Fibroblast of villous mesenchyme (primary cell): Measurements from ENCODE around the gene CNTN6. TPM values are rescaled to one million over a fixed set of nuclear protein-coding genes. Genes with fewer than 3 reads are reported as not detected.

ENCODE experiments used
- DNase-seq: peaks from one replicate; pipeline ENCODE4 v3.0.0-alpha.2; 2010; ENCODE audit warnings: low read depth
- H3K4me3 ChIP-seq: 2 replicates; pipeline ENCODE4 v1.5.1; 2011; ENCODE audit warnings: low read depth, mild to moderate bottlenecking, low read length
- CTCF ChIP-seq: IDR thresholded peaks from 2 replicates; pipeline ENCODE4 v1.5.1; 2012; ENCODE audit warnings: low read depth, mild to moderate bottlenecking, low read length; ENCODE audit not compliant: insufficient read depth
- total RNA-seq: library from RNA; depleted of rRNA; stranded (reverse); fragments of >200 nt; gene quantifications from 2 replicates; pipeline ENCODE4 v1.2.3, GENCODE V29; 2012

The CNTN6 gene
- total RNA-seq, 1 donor, result under 0.01 TPM

GRCh38 chr3:1103525-1103924, 10.7 kb downstream of the CNTN6 start:
- DNase-seq, result no peak
- peak; percentile 16 for TF ChIP-seq CTCF
- H3K4me3 ChIP-seq, result no peak overlapping the region

GRCh38 chr3:1117843-1118473, 25.1 kb downstream of the CNTN6 start:
- peak; percentile 35 for DNase-seq
- TF ChIP-seq CTCF, result no peak

GRCh38 chr3:1131166-1131565, 38.3 kb downstream of the CNTN6 start:
- TF ChIP-seq CTCF, result no peak
- no peak overlapping the region for H3K4me3 ChIP-seq
- DNase-seq, result no peak

More at GRCh38 chr3:1117843-1118473, 25.1 kb downstream of the CNTN6 start:
- H3K4me3 ChIP-seq, result no peak overlapping the region

GRCh38 chr3:1135194-1135593, 42.4 kb downstream of the CNTN6 start:
- no peak overlapping the region for H3K4me3 ChIP-seq
- DNase-seq, result no peak
- TF ChIP-seq CTCF, result no peak

- H3K4me3 ChIP-seq, result no peak overlapping the region
- no peak for DNase-seq
- no peak for TF ChIP-seq CTCF
Observed at GRCh38 chr3:1138036-1138435, 45.2 kb downstream of the CNTN6 start.

- no peak overlapping the region for H3K4me3 ChIP-seq
- TF ChIP-seq CTCF, result no peak
- peak; percentile 34 for DNase-seq
Observed at GRCh38 chr3:1139071-1139470, 46.2 kb downstream of the CNTN6 start.

- no peak overlapping the region for H3K4me3 ChIP-seq
- TF ChIP-seq CTCF, result no peak
- DNase-seq, result no peak
Observed at GRCh38 chr3:1147326-1147725, 54.5 kb downstream of the CNTN6 start.
